Neural progenitor cell (in vitro differentiated cells): ENCODE results near the gene EIF4G3. TPM values are rescaled to one million over a fixed set of nuclear protein-coding genes. Genes with fewer than 3 reads are reported as not detected.

ENCODE experiments used
- DNase-seq: peaks from one replicate; pipeline ENCODE4 v3.0.0-alpha.2; 2016; ENCODE audit warnings: low spot score
- H2AFZ ChIP-seq: fragments of 200-600 bp; sonication (generic); replicated peaks from 2 replicates; pipeline ENCODE4 v1.6.1; 2016; ENCODE audit warnings: antibody characterized with exemption
- H3F3A ChIP-seq: fragments of 200-600 bp; sonication (generic); 2 replicates; pipeline ENCODE4 v1.6.1; 2016; ENCODE audit warnings: antibody characterized with exemption, low read depth
- H3K27ac ChIP-seq: fragments of 200-600 bp; sonication (generic); 2 replicates; pipeline ENCODE4 v1.5.1; 2016; ENCODE audit warnings: mild to moderate bottlenecking
- H3K27me3 ChIP-seq: fragments of 200-600 bp; sonication (generic); 2 replicates; pipeline ENCODE4 v1.6.1; 2016; ENCODE audit warnings: mild to moderate bottlenecking, moderate library complexity
- H3K36me3 ChIP-seq: fragments of 200-600 bp; sonication (generic); 2 replicates; pipeline ENCODE4 v1.5.1; 2016
- H3K4me1 ChIP-seq: fragments of 200-600 bp; sonication (generic); 2 replicates; pipeline ENCODE4 v1.6.1; 2016; ENCODE audit warnings: mixed run types
- H3K4me2 ChIP-seq: fragments of 200-600 bp; sonication (generic); 2 replicates; pipeline ENCODE4 v1.6.1; 2016
- H3K4me3 ChIP-seq: fragments of 200-600 bp; sonication (generic); 2 replicates; pipeline ENCODE4 v1.5.1; 2016
- H3K79me2 ChIP-seq: fragments of 200-600 bp; sonication (generic); 2 replicates; pipeline ENCODE4 v1.6.1; 2016; ENCODE audit warnings: low read depth
- H3K9ac ChIP-seq: fragments of 200-600 bp; sonication (generic); 2 replicates; pipeline ENCODE4 v1.6.1; 2016
- H3K9me3 ChIP-seq: fragments of 200-600 bp; sonication (generic); 2 replicates; pipeline ENCODE4 v1.5.1; 2016; ENCODE audit warnings: low read depth
- H4K20me1 ChIP-seq: fragments of 200-600 bp; sonication (generic); 2 replicates; pipeline ENCODE4 v1.6.1; 2016; ENCODE audit warnings: low read depth
- H3K27ac Mint-ChIP-seq: 3 replicates; pipeline ENCODE4 v1.8.0; 2021; ENCODE audit warnings: mixed read lengths
- H3K27me3 Mint-ChIP-seq: 2 replicates; pipeline ENCODE4 v1.8.0; 2022; ENCODE audit warnings: low read depth, mild to moderate bottlenecking, inconsistent platforms, moderate library complexity, mixed read lengths; ENCODE audit not compliant: insufficient read depth
- H3K36me3 Mint-ChIP-seq: 3 replicates; pipeline ENCODE4 v1.8.0; 2021; ENCODE audit warnings: mixed read lengths
- H3K4me1 Mint-ChIP-seq: 3 replicates; pipeline ENCODE4 v1.8.0; 2021; ENCODE audit warnings: mixed read lengths
- H3K4me3 Mint-ChIP-seq: 3 replicates; pipeline ENCODE4 v1.8.0; 2021; ENCODE audit warnings: mild to moderate bottlenecking, moderate library complexity, mixed read lengths
- H3K9me3 Mint-ChIP-seq: 3 replicates; pipeline ENCODE4 v1.8.0; 2020; ENCODE audit warnings: mixed read lengths
- CTCF ChIP-seq: fragments of 200-600 bp; sonication (generic); IDR thresholded peaks from 2 replicates; pipeline ENCODE4 v1.5.1; 2017; ENCODE audit warnings: antibody characterized with exemption, mild to moderate bottlenecking
- EZH2 ChIP-seq: fragments of 200-600 bp; sonication (generic); IDR thresholded peaks from 2 replicates; pipeline ENCODE4 v1.6.1; 2017; ENCODE audit warnings: antibody characterized with exemption, mild to moderate bottlenecking, moderate library complexity
- EZH2phosphoT487 ChIP-seq: fragments of 200-600 bp; sonication (generic); IDR thresholded peaks from 2 replicates; pipeline ENCODE4 v1.6.1; 2017; ENCODE audit warnings: antibody characterized with exemption
- total RNA-seq: library from RNA; depleted of rRNA; stranded (reverse); fragments of >200 nt; gene quantifications from 2 replicates; pipeline ENCODE4 v1.2.3, GENCODE V29; 2015; ENCODE audit warnings: low replicate concordance

EIF4G3 gene
- total RNA-seq, 1 donor from 2014 or later, result 73.4 TPM

DNA sequence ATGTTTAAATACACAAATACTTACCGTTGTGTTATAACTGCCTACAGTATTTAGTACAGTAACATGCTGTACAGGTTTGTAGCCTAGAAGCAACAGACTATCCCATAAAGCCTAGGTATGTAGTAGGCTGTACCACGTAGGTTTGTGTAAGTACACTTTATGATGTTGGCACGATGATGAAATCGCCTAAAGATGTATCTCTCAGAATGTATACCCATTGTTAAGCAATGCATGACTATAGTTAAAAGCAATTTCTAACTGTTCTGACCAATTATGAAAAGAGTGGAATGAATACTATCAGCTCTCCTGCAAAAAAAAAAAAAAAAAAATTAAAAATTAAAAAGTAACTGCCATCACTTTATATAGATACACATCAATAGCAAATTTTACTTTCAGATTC is 401.0 kb downstream of the EIF4G3 start:
- no peak for TF ChIP-seq CTCF
- TF ChIP-seq EZH2, result no peak
- TF ChIP-seq EZH2phosphoT487, result no peak
- no peaks in the 10 kb centered on the region for H3K27me3 Mint-ChIP-seq
- Histone ChIP-seq H4K20me1 (peaks cover 75% of the 10 kb centered on the region), H3F3A (peaks cover 24% of the 10 kb centered on the region), H2AFZ (no peak overlapping the region), H3K9me3 (no peaks in the 10 kb centered on the region), H3K4me2 (no peak overlapping the region), H3K79me2 (peaks cover 88% of the 10 kb centered on the region), H3K4me1 (peaks cover 6% of the 10 kb centered on the region), H3K36me3 (peaks cover 69% of the 10 kb centered on the region), H3K27ac (no peak overlapping the region), H3K4me3 (no peak overlapping the region), H3K27me3 (no peaks in the 10 kb centered on the region), H3K9ac (no peak overlapping the region)
- H3K4me3 Mint-ChIP-seq, result no peak overlapping the region
- no peaks in the 10 kb centered on the region for H3K4me1 Mint-ChIP-seq
- H3K27ac Mint-ChIP-seq, result no peak overlapping the region
- peaks cover 35% of the 10 kb centered on the region for H3K36me3 Mint-ChIP-seq
- no peaks in the 10 kb centered on the region for H3K9me3 Mint-ChIP-seq
- no peak for DNase-seq

- no peak for DNase-seq
- Mint-ChIP-seq H3K27me3 (no peaks in the 10 kb centered on the region), H3K36me3 (peaks cover 33% of the 10 kb centered on the region), H3K27ac (no peak overlapping the region), H3K4me3 (no peak overlapping the region), H3K9me3 (no peaks in the 10 kb centered on the region), H3K4me1 (no peaks in the 10 kb centered on the region)
- Histone ChIP-seq H3K9ac (no peak overlapping the region), H4K20me1 (peaks cover 43% of the 10 kb centered on the region), H3K4me2 (no peak overlapping the region), H3K27ac (no peak overlapping the region), H3F3A (peaks cover 22% of the 10 kb centered on the region), H3K9me3 (no peaks in the 10 kb centered on the region), H3K27me3 (no peaks in the 10 kb centered on the region), H2AFZ (no peak overlapping the region), H3K4me3 (no peak overlapping the region), H3K79me2 (peaks cover 48% of the 10 kb centered on the region), H3K4me1 (no peaks in the 10 kb centered on the region), H3K36me3 (peaks cover 73% of the 10 kb centered on the region)
- TF ChIP-seq EZH2 (no peak), CTCF (no peak), EZH2phosphoT487 (no peak)
Observed at GRCh38 chr1:20771780-20772179, 404.9 kb downstream of the EIF4G3 start.

DNA sequence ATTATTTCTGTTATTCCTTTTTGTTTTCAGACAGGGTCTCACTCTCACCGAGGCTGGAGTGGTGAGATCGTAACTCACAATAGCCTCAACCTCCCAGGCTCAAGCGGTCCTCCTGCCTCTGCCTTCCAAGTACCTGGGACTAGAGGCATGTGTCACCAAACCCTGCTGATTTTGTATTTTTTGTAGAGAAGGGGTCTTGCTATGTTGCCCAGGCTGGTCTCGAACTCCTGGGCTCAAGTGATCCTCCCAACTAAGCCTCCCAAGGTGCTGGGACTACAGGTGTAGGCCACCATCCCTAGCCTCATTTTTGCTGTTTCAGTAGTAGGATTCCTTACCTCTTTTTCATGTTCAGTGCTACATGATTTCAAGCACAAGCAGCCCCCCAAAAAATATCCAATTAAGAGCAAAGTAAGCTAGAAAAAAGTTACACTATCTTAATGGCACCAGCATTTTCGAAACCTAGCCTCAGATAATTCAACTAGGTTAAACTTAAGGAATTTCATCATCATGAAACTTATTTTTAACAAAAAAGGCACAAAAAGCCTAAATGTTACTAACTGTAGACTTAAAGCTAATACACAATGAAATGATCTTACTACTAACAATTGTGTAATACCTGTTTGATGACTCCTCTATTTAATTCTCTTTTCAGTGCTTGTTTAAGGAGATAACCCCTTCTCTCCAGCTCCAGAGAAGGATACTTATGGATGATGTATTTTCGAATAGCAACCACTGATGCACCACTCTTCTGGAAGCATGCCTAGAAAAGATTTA is 406.2 kb downstream of the EIF4G3 start:
- Histone ChIP-seq H3K9ac (no peak overlapping the region), H3K27ac (no peak overlapping the region), H3K4me3 (no peak overlapping the region), H2AFZ (no peak overlapping the region), H3K9me3 (no peaks in the 10 kb centered on the region), H3K36me3 (peaks cover 63% of the 10 kb centered on the region), H3K4me1 (no peaks in the 10 kb centered on the region), H4K20me1 (peaks cover 30% of the 10 kb centered on the region), H3K27me3 (no peaks in the 10 kb centered on the region), H3F3A (peaks cover 14% of the 10 kb centered on the region), H3K79me2 (peaks cover 36% of the 10 kb centered on the region), H3K4me2 (no peak overlapping the region)
- Mint-ChIP-seq H3K4me3 (no peak overlapping the region), H3K27me3 (no peaks in the 10 kb centered on the region), H3K9me3 (no peaks in the 10 kb centered on the region), H3K27ac (no peak overlapping the region), H3K36me3 (peaks cover 38% of the 10 kb centered on the region), H3K4me1 (no peaks in the 10 kb centered on the region)
- DNase-seq, result no peak
- TF ChIP-seq EZH2 (no peak), EZH2phosphoT487 (no peak), CTCF (no peak)
